ENCODE measurements around the gene HINT2. TPM values are rescaled to one million over a fixed set of nuclear protein-coding genes. Genes with fewer than 3 reads are reported as not detected.
A peak's percentile ranks its signal among the peaks of the same experiment; 100 is the strongest.

The HINT2 gene
- 21.4 and 41.3 TPM in 2 replicates for total RNA-seq (2014; rRNA removed; shearing (Covaris generic))

- Histone ChIP-seq H3K4me1 (replicated peaks) (peaks cover 21% of the 10 kb centered on the region), H3K4me3 (peak within 1 kb of the TSS; percentile 78), H3K27me3 (replicated peaks) (no peaks in the 10 kb centered on the region), H3K36me3 (peaks cover 3% of the 10 kb centered on the region; the same call in 1 of the 2 replicates), H3K9me3 (replicated peaks) (no peaks in the 10 kb centered on the region), H3K27ac (peak within 1 kb of the TSS; percentile 48)
- DNase-seq (ENCODE audit: low read depth in 1 of 2, low spot score in 2 of 2) = peak; percentile 89 to 92
Observed at GRCh38 chr9:35814841-35815543, at the start of gene HINT2. Gene HINT2 (minus strand): TSS chr9:35815042. CDS start chr9:35814979, 63 bp downstream.

- H3K9me3 ChIP-seq (replicated peaks) = no peaks in the 10 kb centered on the region
- no peak overlapping the region for H3K4me3 ChIP-seq
- no peaks in the 10 kb centered on the region for H3K4me1 ChIP-seq (replicated peaks)
- H3K27ac ChIP-seq = no peak overlapping the region
- H3K27me3 ChIP-seq (replicated peaks) = no peaks in the 10 kb centered on the region
- no peaks in the 10 kb centered on the region for H3K36me3 ChIP-seq
- no peak for DNase-seq (ENCODE audit: low read depth in 1 of 2, low spot score in 2 of 2)
Observed at GRCh38 chr9:35863583-35863982, 48.7 kb upstream of the HINT2 start.

- DNase-seq (ENCODE audit: low read depth in 1 of 2, low spot score in 2 of 2) = no peak
- Histone ChIP-seq H3K36me3 (no peaks in the 10 kb centered on the region), H3K4me1 (replicated peaks) (no peaks in the 10 kb centered on the region), H3K9me3 (replicated peaks) (no peaks in the 10 kb centered on the region), H3K4me3 (no peak overlapping the region), H3K27me3 (replicated peaks) (no peaks in the 10 kb centered on the region), H3K27ac (no peak overlapping the region)
Observed at GRCh38 chr9:35862328-35862727, 47.5 kb upstream of the HINT2 start.

- no peaks in the 10 kb centered on the region for H3K9me3 ChIP-seq (replicated peaks)
- H3K4me3 ChIP-seq = no peak overlapping the region
- no peaks in the 10 kb centered on the region for H3K4me1 ChIP-seq (replicated peaks)
- no peak for DNase-seq (ENCODE audit: low read depth in 1 of 2, low spot score in 2 of 2)
- no peaks in the 10 kb centered on the region for H3K36me3 ChIP-seq
- H3K27me3 ChIP-seq (replicated peaks) = no peaks in the 10 kb centered on the region
- no peak overlapping the region for H3K27ac ChIP-seq
Observed at GRCh38 chr9:35861161-35861897, 46.5 kb upstream of the HINT2 start.

GRCh38 chr9:35859990-35860339 is 45.1 kb upstream of the HINT2 start:
- H3K27ac ChIP-seq = no peak overlapping the region
- H3K9me3 ChIP-seq (replicated peaks) = no peaks in the 10 kb centered on the region
- H3K36me3 ChIP-seq = no peaks in the 10 kb centered on the region
- DNase-seq (ENCODE audit: low read depth in 1 of 2, low spot score in 2 of 2) = no peak
- H3K4me1 ChIP-seq (replicated peaks) = no peaks in the 10 kb centered on the region
- H3K27me3 ChIP-seq (replicated peaks) = no peaks in the 10 kb centered on the region
- H3K4me3 ChIP-seq = no peak overlapping the region

- Histone ChIP-seq H3K4me1 (replicated peaks) (no peaks in the 10 kb centered on the region), H3K4me3 (no peak overlapping the region), H3K36me3 (no peaks in the 10 kb centered on the region), H3K27me3 (replicated peaks) (no peaks in the 10 kb centered on the region), H3K9me3 (replicated peaks) (no peaks in the 10 kb centered on the region), H3K27ac (no peak overlapping the region)
- no peak for DNase-seq (ENCODE audit: low read depth in 1 of 2, low spot score in 2 of 2)
Observed at GRCh38 chr9:35859310-35859989, 44.6 kb upstream of the HINT2 start.

GRCh38 chr9:35858458-35858857 is 43.6 kb upstream of the HINT2 start:
- Histone ChIP-seq H3K4me1 (replicated peaks) (no peaks in the 10 kb centered on the region), H3K27me3 (replicated peaks) (no peaks in the 10 kb centered on the region), H3K36me3 (no peaks in the 10 kb centered on the region), H3K27ac (no peak overlapping the region), H3K9me3 (replicated peaks) (no peaks in the 10 kb centered on the region), H3K4me3 (no peak overlapping the region)
- DNase-seq (ENCODE audit: low read depth in 1 of 2, low spot score in 2 of 2) = no peak

- H3K4me1 ChIP-seq (replicated peaks) = no peaks in the 10 kb centered on the region
- H3K27me3 ChIP-seq (replicated peaks) = no peaks in the 10 kb centered on the region
- no peaks in the 10 kb centered on the region for H3K36me3 ChIP-seq
- no peak overlapping the region for H3K27ac ChIP-seq
- no peaks in the 10 kb centered on the region for H3K9me3 ChIP-seq (replicated peaks)
- H3K4me3 ChIP-seq = no peak overlapping the region
- no peak for DNase-seq (ENCODE audit: low read depth in 1 of 2, low spot score in 2 of 2)
Observed at GRCh38 chr9:35856882-35857281, 42.0 kb upstream of the HINT2 start.

- Histone ChIP-seq H3K27me3 (replicated peaks) (no peaks in the 10 kb centered on the region), H3K4me1 (replicated peaks) (no peaks in the 10 kb centered on the region), H3K36me3 (no peaks in the 10 kb centered on the region)
Observed at GRCh38 chr9:35856206-35856605, 41.4 kb upstream of the HINT2 start.

GRCh38 chr9:35854091-35854762 is 39.4 kb upstream of the HINT2 start:
- Histone ChIP-seq H3K9me3 (replicated peaks) (no peaks in the 10 kb centered on the region), H3K27ac (no peak overlapping the region), H3K4me1 (replicated peaks) (no peaks in the 10 kb centered on the region), H3K36me3 (no peaks in the 10 kb centered on the region), H3K4me3 (no peak overlapping the region), H3K27me3 (replicated peaks) (no peaks in the 10 kb centered on the region)
- DNase-seq (ENCODE audit: low read depth in 1 of 2, low spot score in 2 of 2) = no peak

More at GRCh38 chr9:35856206-35856605, 41.4 kb upstream of the HINT2 start:
- DNase-seq (ENCODE audit: low read depth in 1 of 2, low spot score in 2 of 2) = no peak
- Histone ChIP-seq H3K4me3 (no peak overlapping the region), H3K27ac (no peak overlapping the region), H3K9me3 (replicated peaks) (no peaks in the 10 kb centered on the region)

GRCh38 chr9:35852876-35853865 is 38.3 kb upstream of the HINT2 start:
- H3K4me3 ChIP-seq = no peak overlapping the region
- no peaks in the 10 kb centered on the region for H3K9me3 ChIP-seq (replicated peaks)

GRCh38 chr9:35852267-35852815 is 37.5 kb upstream of the HINT2 start:
- no peaks in the 10 kb centered on the region for H3K9me3 ChIP-seq (replicated peaks)
- H3K36me3 ChIP-seq = no peaks in the 10 kb centered on the region
- no peak overlapping the region for H3K4me3 ChIP-seq
- no peak overlapping the region for H3K27ac ChIP-seq
- no peaks in the 10 kb centered on the region for H3K4me1 ChIP-seq (replicated peaks)
- DNase-seq (ENCODE audit: low read depth in 1 of 2, low spot score in 2 of 2) = no peak
- H3K27me3 ChIP-seq (replicated peaks) = no peaks in the 10 kb centered on the region

More at GRCh38 chr9:35852876-35853865, 38.3 kb upstream of the HINT2 start:
- Histone ChIP-seq H3K4me1 (replicated peaks) (no peaks in the 10 kb centered on the region), H3K36me3 (no peaks in the 10 kb centered on the region), H3K27ac (no peak overlapping the region), H3K27me3 (replicated peaks) (no peaks in the 10 kb centered on the region)
- peak in 1 of 2 experiments; percentile 8 for DNase-seq (ENCODE audit: low read depth in 1 of 2, low spot score in 2 of 2)

Data from SJSA1 (cell line).